HG03558 (cell line): Measurements from ENCODE around the gene KLHDC8A.

Experiments used
- ATAC-seq: cut with Tn5 transposase; IDR thresholded peaks from one replicate; pipeline ENCODE4 v1.9.1; 2021; ENCODE audit warnings: moderate number of reproducible peaks; ENCODE audit not compliant: unreplicated experiment; ENCODE audit errors: extremely low read depth

The KLHDC8A gene

DNA sequence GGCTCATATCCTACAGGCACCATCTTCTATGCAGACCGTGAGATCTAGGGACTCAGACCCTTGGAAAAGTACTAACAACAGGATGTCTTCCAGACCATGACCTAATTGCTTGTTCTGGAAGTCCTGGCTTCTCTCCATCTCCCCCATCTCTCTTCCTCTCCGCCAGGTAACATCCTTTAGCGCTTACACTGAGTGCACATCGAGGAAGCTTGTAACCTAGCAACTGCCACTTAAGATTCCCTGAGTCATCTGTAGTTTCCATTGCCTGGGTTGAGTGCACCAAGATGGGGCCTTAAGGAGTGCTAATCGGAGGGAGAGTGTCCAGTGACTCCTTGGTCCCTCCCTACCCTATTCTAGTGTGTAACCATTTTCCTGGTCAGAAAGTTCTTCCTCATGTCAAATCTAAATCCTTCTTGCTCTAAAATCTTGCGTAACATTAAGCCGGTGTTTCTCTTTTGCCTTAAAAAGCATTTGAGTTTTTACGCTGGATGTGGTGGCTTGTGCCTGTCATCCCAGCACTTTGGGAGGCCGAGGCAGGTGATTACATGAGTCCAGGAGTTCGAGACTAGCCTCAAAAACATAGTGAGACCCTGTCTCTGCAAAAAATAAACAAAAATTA, 9.7 kb downstream of the KLHDC8A start:
- ATAC-seq, result no peak

DNA sequence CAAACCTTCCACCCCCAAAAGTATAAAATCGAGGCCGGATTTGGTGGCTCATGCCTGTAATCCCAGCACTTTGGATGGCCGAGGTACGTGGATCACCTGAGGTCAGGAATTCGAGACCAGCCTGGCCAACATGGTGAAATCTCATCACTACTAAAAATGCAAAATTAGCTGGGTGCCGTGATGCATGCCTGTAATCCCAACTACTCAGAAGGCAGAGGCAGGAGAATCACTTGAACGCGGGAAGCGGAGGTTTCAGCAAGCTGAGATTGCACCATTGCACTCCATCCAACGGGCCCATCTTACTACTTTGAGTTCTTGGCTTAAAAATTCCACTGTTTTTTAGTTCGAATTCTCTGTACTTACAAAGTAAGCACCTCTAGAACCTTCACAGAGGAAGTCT, 11.0 kb downstream of the KLHDC8A start:
- ATAC-seq, result no peak

DNA sequence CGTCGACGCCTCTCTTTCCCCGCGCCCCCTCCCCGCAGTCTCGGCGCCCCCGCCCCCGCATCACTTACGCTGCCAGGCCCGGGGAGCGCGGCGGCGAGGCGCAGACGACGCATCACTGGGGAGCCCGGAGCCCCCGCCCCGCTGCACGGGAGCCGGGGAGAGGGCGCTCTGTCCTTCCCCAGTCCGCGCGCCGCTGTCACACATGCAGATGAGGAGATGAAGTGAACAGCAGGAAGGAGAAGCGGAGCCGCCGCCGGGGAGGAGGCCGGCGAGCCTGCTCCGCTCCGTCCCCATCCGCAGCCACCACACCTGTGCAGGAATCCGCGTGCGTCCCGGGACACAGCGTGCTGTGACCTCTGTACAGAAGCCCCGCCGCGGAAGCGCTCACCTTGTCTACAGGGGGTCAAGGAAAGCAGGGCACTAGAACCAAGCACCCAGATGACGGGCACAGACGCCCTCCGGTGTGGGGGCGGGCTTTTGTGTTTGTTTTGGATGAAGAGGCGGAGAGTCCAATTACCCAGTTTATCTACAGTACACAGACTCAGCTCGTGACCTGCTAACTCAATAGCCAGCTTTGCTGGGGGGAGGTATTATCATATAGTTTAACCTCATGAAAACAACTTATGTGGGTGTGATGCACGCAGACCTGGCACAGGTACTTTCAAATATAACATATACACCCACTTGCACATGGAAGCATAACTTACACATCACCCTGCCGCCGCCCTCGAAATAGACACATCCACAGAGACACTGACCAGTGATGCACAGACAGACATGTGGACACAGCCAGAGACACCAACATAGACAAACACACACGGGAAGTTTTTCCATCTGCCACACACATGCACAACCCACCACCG, 12.4 kb downstream of the KLHDC8A start:
- no peak for ATAC-seq

DNA sequence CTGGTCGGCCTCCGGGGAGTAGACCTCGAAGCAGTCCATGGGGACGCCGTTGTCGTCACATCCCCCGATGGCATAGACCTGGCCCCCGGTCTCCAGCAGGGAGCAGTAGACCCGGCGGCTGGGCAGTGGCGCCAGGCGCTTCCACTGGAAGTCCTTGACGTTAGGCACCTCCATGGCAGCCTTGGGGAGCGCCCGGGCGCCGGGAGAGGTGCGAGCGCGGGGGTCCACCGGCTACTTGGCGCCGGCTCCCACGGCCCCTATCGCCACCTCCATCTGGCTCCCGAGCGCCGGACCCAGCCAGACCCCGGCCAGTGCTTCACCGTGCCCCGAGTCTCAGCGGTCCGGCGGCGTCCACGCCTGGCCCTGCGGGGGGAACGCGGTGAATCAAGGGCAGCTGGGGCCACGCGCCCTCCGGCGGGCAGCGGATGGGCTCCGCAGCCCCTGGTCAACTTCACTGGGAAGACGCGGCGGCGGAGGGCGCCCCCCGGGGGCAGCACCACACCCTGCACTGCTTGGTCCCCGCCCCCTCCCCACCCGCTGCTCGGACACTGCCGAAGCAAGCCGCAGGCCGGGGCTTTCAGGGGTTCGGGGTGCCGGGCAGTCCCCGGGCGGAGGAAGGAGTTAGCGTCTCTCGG, 13.2 kb downstream of the KLHDC8A start:
- no peak for ATAC-seq

DNA sequence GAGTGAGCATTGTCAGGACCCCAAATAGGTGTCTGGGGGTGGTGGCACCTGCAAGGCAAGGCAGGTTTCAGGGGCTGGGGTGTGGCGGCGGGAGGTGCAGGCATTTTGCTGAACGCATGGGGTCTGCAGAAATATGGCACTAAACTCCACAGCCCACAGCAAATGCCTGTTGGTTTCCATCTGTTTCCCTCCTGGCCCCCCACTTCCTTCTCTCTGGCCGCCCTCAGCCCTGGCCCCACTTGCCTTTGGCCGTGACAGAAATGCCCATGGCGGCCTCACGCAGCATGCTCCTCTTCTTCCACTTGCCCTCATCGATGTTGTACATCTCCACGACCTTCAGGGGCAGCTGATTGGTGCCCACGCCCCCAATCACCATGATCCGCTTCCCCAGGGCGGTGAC, 13.7 kb downstream of the KLHDC8A start:
- no peak for ATAC-seq

DNA sequence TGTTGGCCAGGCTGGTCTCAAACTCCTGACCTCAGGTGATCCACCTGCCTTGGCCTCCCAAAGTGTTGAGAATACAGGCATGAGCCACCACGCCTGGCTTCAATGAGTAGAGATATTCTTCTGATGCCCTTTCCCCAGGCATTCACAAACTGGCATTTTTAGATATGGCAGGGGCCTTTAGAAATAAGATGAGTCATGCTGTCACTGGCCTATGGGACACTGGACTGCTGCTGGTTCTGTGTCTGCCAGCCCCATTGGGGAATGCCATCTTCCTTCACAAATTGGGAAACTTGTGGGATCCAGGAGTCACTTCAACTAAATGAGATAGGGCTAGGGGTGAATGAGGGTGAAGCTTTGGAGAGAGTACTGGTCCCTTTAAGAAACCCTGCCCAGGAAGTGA, 16.0 kb downstream of the KLHDC8A start:
- no peak for ATAC-seq

DNA sequence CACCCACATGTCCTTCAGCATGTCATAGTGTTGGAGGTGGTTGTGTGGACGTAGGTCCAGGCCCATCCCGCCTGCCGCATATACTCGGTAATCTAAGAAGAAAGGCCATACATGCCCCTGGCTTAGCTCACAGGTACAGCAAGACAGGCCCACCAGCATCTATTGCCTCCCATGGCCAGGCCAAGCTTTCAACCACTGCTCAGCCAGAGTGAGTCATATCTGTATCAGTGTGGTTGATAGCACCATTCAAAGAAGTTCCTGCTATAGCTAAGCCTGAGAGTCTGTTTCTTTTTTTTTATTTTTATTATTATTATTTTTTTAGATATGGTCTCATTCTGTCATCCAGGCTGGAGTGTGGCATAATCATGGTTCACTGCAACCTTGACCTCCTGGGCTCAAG, 17.0 kb downstream of the KLHDC8A start:
- ATAC-seq, result no peak

DNA sequence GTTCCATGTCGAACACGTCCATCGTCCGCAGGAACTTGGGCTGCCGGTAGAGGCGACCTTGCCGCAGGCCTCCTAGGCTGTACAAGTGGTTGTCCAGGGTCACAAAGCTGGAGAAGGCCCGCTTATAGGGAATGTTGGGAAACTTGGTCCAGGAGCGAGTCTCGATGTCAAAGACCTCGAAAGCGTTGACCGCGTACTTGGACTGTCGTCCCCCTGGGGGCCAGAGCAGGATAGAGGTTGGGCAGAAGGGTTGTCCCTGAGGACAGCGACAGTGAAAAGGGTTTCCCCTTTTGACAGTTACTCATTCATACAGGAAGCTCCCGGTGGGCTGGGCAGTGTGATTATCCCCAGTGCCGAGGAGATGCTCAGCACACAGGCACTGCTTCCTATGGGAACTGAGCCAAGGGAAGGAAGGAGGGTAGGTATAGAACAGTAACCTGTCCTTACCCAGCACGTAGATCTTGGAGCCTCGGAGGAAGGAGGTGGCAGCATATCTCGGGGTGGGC, 17.5 kb downstream of the KLHDC8A start:
- no peak for ATAC-seq

DNA sequence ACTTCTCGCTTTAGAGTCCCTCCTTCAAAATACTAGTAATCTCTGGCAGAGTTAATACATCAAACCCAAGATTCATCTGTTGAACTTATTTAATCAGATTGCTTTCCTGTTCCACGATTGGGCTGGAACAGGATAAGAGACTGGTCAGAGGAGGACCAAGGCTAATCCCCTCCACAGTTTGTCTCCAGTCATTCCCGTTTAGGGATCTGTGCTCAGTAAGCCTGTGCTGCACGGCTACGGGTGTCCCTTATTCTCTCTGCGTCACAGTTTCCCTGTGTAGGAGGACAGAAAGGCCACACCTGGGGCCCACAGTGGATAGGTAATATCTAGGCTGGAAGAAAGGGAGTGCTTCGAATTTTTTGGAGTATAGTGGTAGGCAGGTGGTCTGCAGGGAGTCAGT, 18.7 kb downstream of the KLHDC8A start:
- ATAC-seq, result no peak

DNA sequence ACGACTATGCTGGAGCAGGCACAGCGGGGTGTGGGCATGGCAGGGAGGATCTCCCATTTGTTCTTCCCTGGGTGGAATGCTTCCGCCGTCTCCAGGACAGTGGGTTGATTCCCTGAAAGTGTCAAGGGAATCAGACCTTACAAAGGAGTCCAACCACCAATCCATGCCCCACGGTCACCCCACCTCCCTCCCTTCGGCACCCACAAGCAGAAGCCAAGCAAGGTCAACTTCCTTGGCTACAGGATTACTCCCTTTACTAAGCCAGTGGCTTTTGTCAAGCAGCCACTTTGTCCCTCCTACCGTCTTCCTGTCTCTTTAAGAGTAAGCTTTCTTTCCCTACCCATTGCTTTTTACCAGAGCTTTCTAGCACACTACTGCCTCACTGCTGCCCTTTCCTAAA, 19.2 kb downstream of the KLHDC8A start:
- no peak for ATAC-seq

DNA sequence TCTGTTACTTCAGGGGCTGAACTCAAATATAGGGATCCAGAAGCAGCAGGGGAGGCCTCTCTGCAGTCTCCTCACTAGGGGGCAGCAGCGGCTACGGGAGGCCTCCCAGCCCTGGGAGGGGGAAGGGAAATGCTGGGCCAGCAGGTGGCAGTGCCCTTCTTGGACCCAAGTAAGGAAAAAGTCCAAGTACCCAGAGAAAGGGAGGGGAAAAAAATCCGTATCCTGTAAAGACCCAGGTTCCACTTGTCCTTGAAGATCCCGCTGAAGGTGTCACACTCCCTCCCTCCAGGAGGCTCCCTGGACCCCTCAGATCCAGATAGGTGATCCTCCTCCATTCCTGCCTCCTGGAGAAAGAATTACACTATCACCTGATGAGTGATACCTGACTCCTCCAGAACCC, 21.0 kb downstream of the KLHDC8A start:
- no peak for ATAC-seq

DNA sequence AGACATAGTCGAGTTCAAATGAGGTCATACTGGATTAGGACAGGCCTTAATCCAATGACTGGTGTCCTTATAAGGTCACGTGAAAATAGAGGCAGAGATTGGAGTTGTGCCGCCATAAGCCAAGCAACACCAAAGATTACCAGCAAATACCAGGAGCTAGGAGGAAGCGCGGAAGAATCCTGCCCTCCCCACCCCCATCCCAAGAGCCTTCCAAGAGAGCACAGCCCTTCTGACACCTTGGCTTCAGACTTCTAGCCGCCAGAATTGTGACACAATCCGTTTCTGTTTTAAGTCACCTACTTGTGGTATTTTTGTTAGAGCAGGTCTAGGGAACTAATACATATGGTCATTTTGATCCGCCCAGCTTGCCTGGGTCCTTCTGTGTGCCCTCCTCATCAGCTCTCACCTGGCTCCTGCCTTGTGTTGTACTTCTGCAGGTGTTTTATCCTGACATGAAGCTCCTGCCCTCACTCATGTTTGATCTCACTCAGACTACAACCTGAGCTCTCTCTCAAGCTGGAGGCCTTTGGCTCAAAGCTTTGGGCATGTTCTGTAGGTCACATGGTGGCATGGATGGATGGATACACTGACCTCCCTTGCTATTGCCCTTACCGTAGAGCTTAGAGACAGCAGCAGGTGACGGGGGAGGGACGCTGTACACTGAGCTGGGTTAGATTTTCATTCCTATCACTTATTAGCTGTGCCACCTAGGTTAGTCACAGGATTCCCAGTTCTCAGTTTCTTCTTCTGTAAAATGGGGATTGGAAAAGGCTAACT, 24.5 kb downstream of the KLHDC8A start:
- no peak for ATAC-seq

DNA sequence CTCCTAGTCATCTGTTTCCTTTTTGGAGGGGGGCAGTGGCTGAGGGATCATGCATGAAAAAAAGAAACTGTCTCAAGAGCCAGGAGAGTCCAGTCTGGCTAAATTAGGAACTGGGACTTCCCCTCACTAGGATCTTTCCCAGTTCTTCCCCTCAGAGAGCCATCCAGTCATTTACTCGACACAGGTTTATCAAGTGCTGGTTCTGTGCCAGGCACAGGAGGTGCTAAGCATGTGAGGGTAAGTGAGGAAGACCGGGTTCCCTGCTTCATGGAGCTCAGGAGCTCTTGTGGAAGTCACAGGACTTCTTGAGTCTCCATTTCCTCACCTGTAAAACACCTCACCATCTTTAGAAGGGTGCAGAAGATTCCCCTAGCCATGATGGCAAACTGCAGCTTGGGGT, 26.6 kb downstream of the KLHDC8A start:
- ATAC-seq, result no peak

DNA sequence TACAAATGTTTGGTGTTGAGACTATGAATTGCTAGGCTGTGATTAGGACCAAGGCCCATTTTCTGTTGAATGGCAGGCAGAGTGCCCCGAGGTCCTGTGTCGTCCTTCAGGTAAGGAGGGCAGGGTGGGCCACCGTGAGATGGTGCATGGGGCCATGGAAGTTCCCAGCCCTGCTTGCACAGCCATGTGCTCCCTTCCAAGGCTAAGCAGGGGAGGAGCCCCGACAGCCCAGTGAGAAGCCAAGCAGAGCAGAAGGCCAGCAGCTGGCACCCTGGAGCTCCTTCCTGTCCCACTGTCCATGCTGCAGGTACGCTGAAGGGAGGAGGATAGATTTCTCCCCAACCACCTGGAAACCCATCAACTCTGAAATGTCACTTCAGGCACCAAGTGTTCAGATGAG, 27.0 kb downstream of the KLHDC8A start:
- ATAC-seq, result no peak

DNA sequence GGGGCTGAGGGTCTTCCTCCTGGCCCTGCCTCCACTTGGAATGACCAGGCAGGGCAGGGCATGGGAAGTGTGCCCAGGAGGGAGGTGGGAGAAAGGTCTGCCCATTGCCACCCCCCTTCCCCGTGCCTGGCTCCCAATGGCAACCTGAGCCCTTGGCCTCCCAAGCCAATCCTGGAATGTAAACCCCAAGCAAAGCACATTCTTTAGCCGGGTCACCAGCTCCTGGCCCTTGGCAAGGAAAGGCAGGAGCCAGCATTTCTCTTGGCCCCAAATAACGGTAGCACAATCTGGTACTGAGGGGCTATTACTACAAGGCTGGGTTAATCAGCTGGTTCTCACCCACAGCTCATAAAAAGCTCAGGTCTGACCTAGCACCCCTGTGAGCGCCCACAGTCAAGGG, 28.2 kb downstream of the KLHDC8A start:
- no peak for ATAC-seq

DNA sequence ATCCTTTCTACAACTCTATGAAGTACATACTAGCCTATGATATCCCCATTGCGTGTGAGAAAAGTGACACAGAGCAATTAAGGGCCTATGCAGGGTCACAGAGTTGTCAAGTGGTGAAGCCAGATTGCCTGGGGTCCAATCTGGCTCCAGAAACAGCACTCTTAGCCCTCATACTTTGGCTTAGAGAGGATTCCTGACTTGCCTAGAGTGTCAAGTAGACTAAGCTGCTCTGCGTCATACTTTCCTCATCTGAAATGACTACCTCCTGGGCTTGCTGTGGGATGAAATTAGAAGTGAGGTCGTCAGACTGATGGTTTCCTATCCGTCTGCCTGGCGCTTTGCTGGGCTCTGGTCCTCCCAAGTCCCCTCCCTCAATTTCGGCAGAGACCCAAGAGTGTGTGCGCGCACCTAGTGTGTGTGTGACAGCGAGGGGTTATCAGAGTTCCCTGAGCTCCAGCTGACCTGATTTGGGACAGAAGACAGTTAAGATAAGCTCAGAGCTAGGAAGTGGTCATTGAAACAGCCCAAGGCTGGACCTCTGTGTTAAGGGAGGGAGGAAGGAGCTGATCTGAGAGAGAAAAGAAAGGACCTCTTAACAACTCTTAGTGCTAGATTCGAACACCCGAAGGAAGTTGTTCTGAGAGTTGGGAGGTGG, 29.8 kb downstream of the KLHDC8A start:
- ATAC-seq, result no peak

DNA sequence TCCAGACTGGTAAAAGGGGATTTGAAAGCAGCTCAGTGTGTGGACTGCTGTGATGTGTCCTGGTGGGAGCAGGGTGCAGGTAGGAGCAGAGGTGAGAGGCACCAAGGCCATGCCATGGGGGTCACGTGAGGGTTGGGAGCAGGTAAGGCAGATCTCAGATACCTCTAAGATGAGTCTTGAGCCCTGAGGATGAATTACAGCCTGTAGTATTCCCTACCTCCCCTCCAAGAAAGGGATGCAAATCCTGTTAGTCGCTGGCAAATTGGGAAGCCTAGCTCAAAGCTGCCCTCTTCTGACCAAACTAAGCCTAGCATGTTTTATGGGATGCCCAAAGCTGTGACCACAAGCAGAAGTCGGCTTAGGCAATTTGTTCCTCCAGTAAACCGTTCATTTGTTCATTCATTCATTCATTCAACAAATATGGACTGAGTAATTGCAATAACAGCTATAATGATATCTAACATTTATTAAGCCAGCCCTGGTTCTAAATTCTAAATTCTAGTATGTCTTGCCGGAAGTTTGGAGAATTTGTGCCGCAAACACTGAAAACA, 31.3 kb downstream of the KLHDC8A start:
- no peak for ATAC-seq

DNA sequence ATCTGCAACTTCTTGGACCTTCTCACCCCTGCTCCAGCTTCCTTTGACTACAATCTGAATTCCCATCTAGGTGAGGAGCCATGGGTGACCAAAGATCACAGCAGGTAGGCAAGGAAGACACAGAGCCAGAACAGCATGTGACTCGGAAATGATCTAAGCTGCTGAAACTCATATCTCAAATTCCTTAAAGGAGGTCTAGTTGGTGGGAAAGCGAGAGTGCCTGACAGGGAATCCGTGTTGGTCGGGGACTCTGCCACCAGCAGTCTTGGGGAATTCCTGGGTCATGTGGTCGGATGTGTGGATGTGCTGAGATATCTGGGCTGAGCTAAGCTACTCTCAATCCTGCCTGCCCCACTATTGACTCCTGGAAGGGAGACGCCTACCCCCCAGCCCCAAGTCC, 31.9 kb downstream of the KLHDC8A start:
- no peak for ATAC-seq

DNA sequence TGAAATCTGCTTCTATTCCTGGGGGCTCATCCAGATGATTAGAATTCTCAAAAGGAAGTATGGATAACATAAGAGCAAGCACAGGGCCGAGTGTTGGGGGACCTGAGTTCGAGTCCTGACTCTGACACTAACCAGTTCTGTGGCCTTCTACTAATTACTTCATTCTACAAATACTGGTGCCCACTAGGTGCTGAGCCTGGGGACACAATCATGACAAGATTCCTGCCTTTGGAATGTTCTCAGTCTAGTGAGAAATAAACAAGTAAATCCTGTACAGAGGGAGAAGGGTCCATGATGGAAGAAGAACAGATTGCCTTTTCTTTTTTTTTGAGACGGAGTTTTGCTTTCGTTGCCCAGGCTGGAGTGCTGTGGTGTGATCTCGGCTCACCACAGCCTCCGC, 32.9 kb downstream of the KLHDC8A start:
- no peak for ATAC-seq

DNA sequence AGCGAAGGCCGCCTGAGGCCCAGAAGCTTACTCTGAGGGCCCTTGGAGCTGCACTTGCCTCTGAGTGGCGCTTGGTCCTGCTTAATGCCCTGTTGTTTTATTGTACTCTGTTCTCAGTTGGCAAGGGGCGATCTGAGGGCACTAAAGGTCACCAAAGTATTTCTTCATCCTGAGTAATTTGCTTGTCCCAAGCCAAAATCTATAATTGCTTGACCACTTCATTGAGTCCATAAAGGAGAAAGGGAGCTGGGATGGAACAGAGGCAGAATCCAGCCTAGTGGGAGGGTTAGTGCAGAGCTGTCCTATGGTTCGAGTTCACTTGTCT, 34.8 kb downstream of the KLHDC8A start:
- ATAC-seq, result no peak
